ENCODE measurements around the gene SNHG17.
"Not testable (repeated sequence)": the region's sequence is repeated elsewhere in the genome, so short reads cannot be mapped to it uniquely, and the experiment has no call there.

SNHG17 gene

GRCh38 chr20:38392356-38392755 lies 42.8 kb downstream of the SNHG17 start:
- DNase-seq (ENCODE audit: low read depth, low spot score): no peak
- H3K4me3 ChIP-seq (ENCODE audit: low read length): no peak overlapping the region

- DNase-seq (ENCODE audit: low read depth, low spot score): no peak
Observed at GRCh38 chr20:38387953-38388352, 47.2 kb downstream of the SNHG17 start.

GRCh38 chr20:38386851-38387250 lies 48.3 kb downstream of the SNHG17 start:
- no peak overlapping the region for H3K4me3 ChIP-seq (ENCODE audit: low read length)
- no peak for DNase-seq (ENCODE audit: low read depth, low spot score)

More at GRCh38 chr20:38387953-38388352, 47.2 kb downstream of the SNHG17 start:
- H3K4me3 ChIP-seq (ENCODE audit: low read length): no peak overlapping the region

- DNase-seq (ENCODE audit: low read depth, low spot score): no peak
- no peak overlapping the region for H3K4me3 ChIP-seq (ENCODE audit: low read length)
Observed at GRCh38 chr20:38386004-38386403, 49.1 kb downstream of the SNHG17 start.

- DNase-seq (ENCODE audit: low read depth, low spot score): no peak
- no peak overlapping the region for H3K4me3 ChIP-seq (ENCODE audit: low read length)
Observed at GRCh38 chr20:38383147-38383546, 52.0 kb downstream of the SNHG17 start.

GRCh38 chr20:38377838-38378237 lies 57.3 kb downstream of the SNHG17 start:
- not testable (repeated sequence) for H3K4me3 ChIP-seq (ENCODE audit: low read length); DNase-seq (ENCODE audit: low read depth, low spot score)

GRCh38 chr20:38377039-38377685 lies 58.0 kb downstream of the SNHG17 start:
- H3K4me3 ChIP-seq (ENCODE audit: low read length): no peak overlapping the region
- no peak for DNase-seq (ENCODE audit: low read depth, low spot score)

- no peak overlapping the region for H3K4me3 ChIP-seq (ENCODE audit: low read length)
- DNase-seq (ENCODE audit: low read depth, low spot score): no peak
Observed at GRCh38 chr20:38373898-38374297, 61.2 kb downstream of the SNHG17 start.

- no peak for DNase-seq (ENCODE audit: low read depth, low spot score)
- no peak overlapping the region for H3K4me3 ChIP-seq (ENCODE audit: low read length)
Observed at GRCh38 chr20:38373231-38373867, 61.8 kb downstream of the SNHG17 start.

- no peak for DNase-seq (ENCODE audit: low read depth, low spot score)
- H3K4me3 ChIP-seq (ENCODE audit: low read length): no peak overlapping the region
Observed at GRCh38 chr20:38372806-38373205, 62.3 kb downstream of the SNHG17 start.

Data from Jurkat, Clone E6-1 (cell line).